ENCODE results near the gene MYRF. TPM values are rescaled to one million over a fixed set of nuclear protein-coding genes. Genes with fewer than 3 reads are reported as not detected.
A peak's percentile ranks its signal among the peaks of the same experiment; 100 is the strongest.

Gene MYRF
- total and polyA plus RNA-seq, 2 donors (not counting 3 experiments of a cell fraction or from before 2014, with no cell fraction given) = 0.82 to 0.98 TPM

GRCh38 chr11:61814247-61814957 is 62.0 kb downstream of the MYRF start:
- POLR2A ChIA-PET = interaction anchor here (0.8 to 5.0 kb wide), 5 partner anchors 15 to 725 kb away, joined by 3 to 36 read pairs (median 10); partner anchors contain the start of genes FADS2, FEN1 and TMEM258
- Histone ChIP-seq H3K9ac (replicated peaks; ENCODE audit: extremely low read depth, insufficient read depth, low read length) (peak overlapping the region; percentile 72), H3K79me2 (ENCODE audit: control insufficient read depth, insufficient read depth, low read length) (peaks cover 24% of the 10 kb centered on the region), H3K27ac (ENCODE audit: insufficient read depth, low read depth, low read length) (peak overlapping the region; percentile 87), H3K27me3 (ENCODE audit: control insufficient read depth in 2 of 2, insufficient read depth in 2 of 2, low read length in 2 of 2) (no peaks in the 10 kb centered on the region), H4K20me1 (replicated peaks; ENCODE audit: control insufficient read depth, extremely low read depth, insufficient read depth, low read length) (no peaks in the 10 kb centered on the region), H3K4me2 (ENCODE audit: insufficient read depth, low read length) (peak overlapping the region; percentile 70), H3K36me3 (ENCODE audit: control insufficient read depth in 2 of 2, extremely low read depth in 1 of 2, insufficient read depth in 2 of 2, low read length in 2 of 2) (peaks cover 16 to 21% of the 10 kb centered on the region in 2 experiments), H2AFZ (ENCODE audit: low read depth, low read length) (peak overlapping the region; percentile 58), H3K4me3 (replicated peaks in 1 of 3; ENCODE audit: insufficient read depth in 1 of 3, low read depth in 1 of 3, low read length in 3 of 3) (peak overlapping the region in 2 of 3 experiments; percentile 50 to 62), H3K9me1 (replicated peaks; ENCODE audit: control insufficient read depth, extremely low read depth, insufficient read depth, low read length) (no peaks in the 10 kb centered on the region), H3K9me3 (replicated peaks; ENCODE audit: control insufficient read depth, insufficient read depth, low read length) (no peaks in the 10 kb centered on the region), H3K4me1 (ENCODE audit: control insufficient read depth, extremely low read depth, insufficient read depth, low read length) (peaks cover 15% of the 10 kb centered on the region)
- dilution Hi-C loops (cut with MboI; ENCODE audit: extremely low pct_ligation_motif_present, low sequenced_read_pairs) (no loop called here), intact Hi-C loops (cut with micrococcal nuclease) (no loop called here)
- FAIRE-seq = no peak
- no TSS peak for BruUV-seq (replicated peaks)
- no peak for DNase-seq (ENCODE audit: low read depth, low spot score)
- CTCF ChIA-PET = interaction anchor here (1.2 to 5.5 kb wide), 14 partner anchors 13 to 294 kb away, joined by 3 to 56 read pairs (median 7); partner anchors contain the start of genes FADS2, FEN1 and TMEM258
- TF ChIP-seq MYC (IDR thresholded peaks at IDR 0.05; ENCODE audit: low read depth, low read length) = no peak
- TF ChIP-seq JUN (IDR thresholded peaks at IDR 0.05; ENCODE audit: borderline replicate concordance, insufficient read depth, insufficient read length, low read depth) = no peak
- no peak for TF ChIP-seq POLR2AphosphoS5 (IDR thresholded peaks at IDR 0.05; ENCODE audit: insufficient read depth, low read depth, low read length)
- TF ChIP-seq MAX (IDR thresholded peaks at IDR 0.05; ENCODE audit: insufficient read depth, insufficient read length) = no peak
- no peak for TF ChIP-seq EZH2 (IDR thresholded peaks at IDR 0.05; ENCODE audit: borderline replicate concordance, low read depth, low read length, severe bottlenecking)
- no peak for TF ChIP-seq GATA2 (IDR thresholded peaks at IDR 0.05; ENCODE audit: insufficient read depth, insufficient read length, low read depth, low read length)
- TF ChIP-seq FOS (IDR thresholded peaks at IDR 0.05; ENCODE audit: borderline replicate concordance, insufficient read depth, low read length) = no peak
- no peak for TF ChIP-seq POLR2A (IDR thresholded peaks at IDR 0.05; ENCODE audit: low read depth, low read length)
